Endothelial cell (in vitro differentiated cells): Measurements from ENCODE around the gene RIMS4. TPM values are rescaled to one million over a fixed set of nuclear protein-coding genes. Genes with fewer than 3 reads are reported as not detected.

Experiments used
- DNase-seq: peaks from one replicate; pipeline ENCODE4 v3.0.0; 2021; ENCODE audit warnings: low spot score
- H3K27ac Mint-ChIP-seq: one replicate; pipeline ENCODE4 v1.8.0; 2021; ENCODE audit warnings: mixed read lengths, inconsistent platforms; ENCODE audit not compliant: unreplicated experiment
- H3K27me3 Mint-ChIP-seq: one replicate; pipeline ENCODE4 v1.8.0; 2021; ENCODE audit warnings: mild to moderate bottlenecking, moderate library complexity, mixed read lengths, inconsistent platforms; ENCODE audit not compliant: unreplicated experiment
- H3K36me3 Mint-ChIP-seq: one replicate; pipeline ENCODE4 v1.8.0; 2021; ENCODE audit warnings: mild to moderate bottlenecking, low read depth, mixed read lengths, inconsistent platforms; ENCODE audit not compliant: unreplicated experiment
- H3K4me1 Mint-ChIP-seq: one replicate; pipeline ENCODE4 v1.8.0; 2021; ENCODE audit warnings: mild to moderate bottlenecking, mixed read lengths, inconsistent platforms; ENCODE audit not compliant: unreplicated experiment
- H3K4me3 Mint-ChIP-seq: one replicate; pipeline ENCODE4 v1.8.0; 2021; ENCODE audit warnings: mild to moderate bottlenecking, mixed read lengths, inconsistent platforms; ENCODE audit not compliant: unreplicated experiment
- H3K9me3 Mint-ChIP-seq: one replicate; pipeline ENCODE4 v1.8.0; 2021; ENCODE audit warnings: mixed read lengths, inconsistent platforms; ENCODE audit not compliant: unreplicated experiment
- total RNA-seq: library from RNA; stranded (reverse); fragmentation: NEBNext Ultra II Directional; extraction: Animal tissue kit (Norgen Biotek cat#: 25700); gene quantifications from one replicate; pipeline ENCODE4 v1.2.1, GENCODE V29; 2021; ENCODE audit not compliant: unreplicated experiment
- TF ChIP-seq, protein P1 (sequence below): fragments of 200-600 bp; sonication (generic); IDR thresholded peaks from one replicate; pipeline ENCODE4 v1.5.0; 2021; ENCODE audit warnings: antibody characterized with exemption; ENCODE audit not compliant: unreplicated experiment

Gene RIMS4
- total RNA-seq, 1 donor from 2014 or later, result 0.10 TPM

DNA sequence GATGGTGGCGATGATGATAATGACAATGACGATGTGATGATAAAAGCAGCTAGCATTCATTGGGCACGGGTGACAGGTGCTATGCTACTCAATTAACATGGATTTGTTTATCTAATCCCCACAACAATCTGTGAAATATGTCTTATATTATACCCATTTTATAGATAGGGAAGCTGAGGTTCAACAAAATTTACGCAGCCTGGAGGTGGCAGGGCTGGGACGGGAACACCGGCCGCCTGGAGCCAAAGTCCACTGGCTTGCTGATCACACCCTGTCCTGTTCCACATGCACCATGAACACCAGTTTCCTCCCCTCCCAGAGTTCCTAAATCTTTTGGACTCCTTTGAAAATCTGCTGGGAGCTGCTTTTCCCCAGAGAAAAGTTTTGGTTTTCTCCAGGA is 23.0 kb downstream of the RIMS4 start:
- Mint-ChIP-seq H3K27ac (no peak overlapping the region), H3K4me3 (no peak overlapping the region), H3K9me3 (no peaks in the 10 kb centered on the region), H3K27me3 (peaks cover 3% of the 10 kb centered on the region), H3K36me3 (no peaks in the 10 kb centered on the region), H3K4me1 (peaks cover 5% of the 10 kb centered on the region)
- TF ChIP-seq, protein P1, sequence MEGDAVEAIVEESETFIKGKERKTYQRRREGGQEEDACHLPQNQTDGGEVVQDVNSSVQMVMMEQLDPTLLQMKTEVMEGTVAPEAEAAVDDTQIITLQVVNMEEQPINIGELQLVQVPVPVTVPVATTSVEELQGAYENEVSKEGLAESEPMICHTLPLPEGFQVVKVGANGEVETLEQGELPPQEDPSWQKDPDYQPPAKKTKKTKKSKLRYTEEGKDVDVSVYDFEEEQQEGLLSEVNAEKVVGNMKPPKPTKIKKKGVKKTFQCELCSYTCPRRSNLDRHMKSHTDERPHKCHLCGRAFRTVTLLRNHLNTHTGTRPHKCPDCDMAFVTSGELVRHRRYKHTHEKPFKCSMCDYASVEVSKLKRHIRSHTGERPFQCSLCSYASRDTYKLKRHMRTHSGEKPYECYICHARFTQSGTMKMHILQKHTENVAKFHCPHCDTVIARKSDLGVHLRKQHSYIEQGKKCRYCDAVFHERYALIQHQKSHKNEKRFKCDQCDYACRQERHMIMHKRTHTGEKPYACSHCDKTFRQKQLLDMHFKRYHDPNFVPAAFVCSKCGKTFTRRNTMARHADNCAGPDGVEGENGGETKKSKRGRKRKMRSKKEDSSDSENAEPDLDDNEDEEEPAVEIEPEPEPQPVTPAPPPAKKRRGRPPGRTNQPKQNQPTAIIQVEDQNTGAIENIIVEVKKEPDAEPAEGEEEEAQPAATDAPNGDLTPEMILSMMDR, result no peak
- DNase-seq, result no peak

DNA sequence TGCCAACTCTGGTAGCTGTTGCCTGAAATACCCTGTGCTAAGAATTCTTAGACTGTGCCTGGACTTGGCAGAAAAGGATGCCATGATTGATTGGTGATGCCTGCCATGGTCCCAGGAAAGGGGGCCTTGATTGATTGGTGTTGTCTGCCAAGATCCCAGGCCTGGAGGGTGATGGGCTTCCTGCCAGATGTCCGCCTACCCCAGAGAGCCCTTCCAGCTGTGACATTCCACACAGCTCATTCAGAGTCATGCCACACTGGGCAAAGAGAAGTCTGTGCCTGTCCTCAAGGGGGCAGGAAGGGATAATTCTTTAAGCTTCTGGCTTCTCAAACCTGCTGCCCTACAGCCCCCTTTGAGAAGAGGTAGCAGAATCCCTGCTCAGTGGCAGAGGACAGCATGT is 24.6 kb downstream of the RIMS4 start:
- TF ChIP-seq, protein P1, result no peak
- H3K4me3 Mint-ChIP-seq, result no peak overlapping the region
- H3K9me3 Mint-ChIP-seq, result no peaks in the 10 kb centered on the region
- peaks cover 5% of the 10 kb centered on the region for H3K4me1 Mint-ChIP-seq
- no peak for DNase-seq
- no peaks in the 10 kb centered on the region for H3K36me3 Mint-ChIP-seq
- H3K27ac Mint-ChIP-seq, result no peak overlapping the region
- peaks cover 3% of the 10 kb centered on the region for H3K27me3 Mint-ChIP-seq

DNA sequence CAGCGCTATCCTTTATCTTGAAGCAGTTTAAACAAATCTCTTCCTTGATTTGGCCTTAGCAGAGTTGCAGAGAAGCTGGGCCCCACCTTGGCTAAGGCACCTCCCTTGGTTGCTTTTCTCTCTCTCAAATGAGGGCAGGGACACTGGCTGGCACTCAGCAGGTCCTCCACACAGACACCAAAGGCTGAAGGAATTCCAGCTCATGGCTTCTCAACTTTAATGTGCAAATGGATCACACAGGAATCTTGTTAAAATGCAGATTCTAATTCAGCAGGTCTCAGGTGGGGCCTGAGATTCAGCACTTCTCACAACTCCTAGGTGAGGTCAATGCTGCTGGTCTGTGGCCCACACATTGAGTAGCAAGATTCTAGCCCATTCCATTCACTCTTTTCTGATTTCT is 25.7 kb downstream of the RIMS4 start:
- TF ChIP-seq, protein P1, result no peak
- Mint-ChIP-seq H3K36me3 (no peaks in the 10 kb centered on the region), H3K27me3 (peaks cover 3% of the 10 kb centered on the region), H3K27ac (no peak overlapping the region), H3K4me3 (no peak overlapping the region), H3K4me1 (peaks cover 5% of the 10 kb centered on the region), H3K9me3 (no peaks in the 10 kb centered on the region)
- no peak for DNase-seq

DNA sequence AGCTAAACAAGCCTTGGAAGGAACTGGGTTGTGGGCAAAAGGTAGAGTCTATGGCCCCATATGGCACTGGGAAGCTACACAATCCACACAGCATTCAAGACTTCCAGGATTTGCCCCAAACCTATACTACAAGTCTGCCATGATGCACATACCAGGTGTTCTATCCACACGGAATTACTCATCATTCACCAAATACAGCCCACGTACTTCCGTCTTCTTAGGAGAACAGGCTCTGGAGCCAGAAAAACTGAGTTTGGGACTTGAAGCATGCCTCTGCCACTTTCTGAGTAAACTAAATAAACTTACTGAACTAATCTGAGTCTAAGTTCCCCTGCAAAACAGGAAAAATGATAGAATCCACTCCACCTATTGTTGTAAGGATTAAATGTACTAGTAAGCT is 28.6 kb downstream of the RIMS4 start:
- TF ChIP-seq, protein P1, result no peak
- DNase-seq, result no peak
- no peak overlapping the region for H3K4me3 Mint-ChIP-seq
- H3K4me1 Mint-ChIP-seq, result peaks cover 5% of the 10 kb centered on the region
- H3K9me3 Mint-ChIP-seq, result no peaks in the 10 kb centered on the region
- H3K27ac Mint-ChIP-seq, result no peak overlapping the region
- peaks cover 3% of the 10 kb centered on the region for H3K27me3 Mint-ChIP-seq
- no peaks in the 10 kb centered on the region for H3K36me3 Mint-ChIP-seq

DNA sequence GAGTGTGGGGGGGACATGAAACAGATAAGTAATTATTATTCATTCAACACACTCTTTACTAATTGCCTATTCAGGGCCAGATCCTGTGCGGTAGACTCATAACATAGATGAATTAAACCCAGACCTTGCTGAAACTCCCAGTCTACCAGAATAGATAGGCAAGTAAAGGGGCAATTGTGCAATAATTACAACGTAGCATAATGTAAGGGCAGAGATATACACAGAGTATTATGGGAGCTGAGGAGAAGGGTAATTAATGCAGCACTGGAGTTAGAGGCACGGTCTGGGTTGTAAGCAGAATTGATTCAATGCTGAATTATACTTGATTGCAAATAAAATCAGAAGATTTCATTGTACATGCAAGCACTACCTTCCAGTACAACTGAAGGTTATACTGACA is 29.2 kb downstream of the RIMS4 start:
- Mint-ChIP-seq H3K27me3 (no peaks in the 10 kb centered on the region), H3K27ac (no peak overlapping the region), H3K4me3 (no peak overlapping the region), H3K9me3 (no peaks in the 10 kb centered on the region), H3K36me3 (no peaks in the 10 kb centered on the region), H3K4me1 (peaks cover 5% of the 10 kb centered on the region)
- TF ChIP-seq, protein P1, result no peak
- DNase-seq, result no peak
